GM10266 (cell line): ENCODE data around the gene MIER1.

Experiments
- DNase-seq: peaks from one replicate; pipeline ENCODE4 v3.0.0; 2012; ENCODE audit errors: extremely low spot score
- CTCF ChIP-seq: IDR thresholded peaks from 2 replicates; pipeline ENCODE4 v1.5.1; 2012; ENCODE audit warnings: mild to moderate bottlenecking, low read depth; ENCODE audit not compliant: control insufficient read depth, insufficient read depth; ENCODE audit errors: missing control alignments

The MIER1 gene

DNA sequence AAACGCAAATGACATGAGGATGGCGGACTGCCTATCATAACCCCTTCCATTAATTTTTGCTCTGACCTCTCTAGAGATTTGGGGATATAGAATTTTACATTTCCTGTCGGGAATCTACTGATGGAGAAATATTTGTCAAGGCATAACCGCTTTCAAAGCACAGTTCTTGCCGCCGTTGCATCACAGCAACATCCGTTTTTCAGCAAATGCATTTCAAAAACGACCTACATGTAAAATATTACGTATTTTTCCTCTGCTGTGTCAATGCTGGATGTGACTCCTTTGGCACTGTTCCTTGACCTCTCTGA lies 4.9 kb downstream of the MIER1 start:
- no peak for DNase-seq
- no peak for TF ChIP-seq CTCF

DNA sequence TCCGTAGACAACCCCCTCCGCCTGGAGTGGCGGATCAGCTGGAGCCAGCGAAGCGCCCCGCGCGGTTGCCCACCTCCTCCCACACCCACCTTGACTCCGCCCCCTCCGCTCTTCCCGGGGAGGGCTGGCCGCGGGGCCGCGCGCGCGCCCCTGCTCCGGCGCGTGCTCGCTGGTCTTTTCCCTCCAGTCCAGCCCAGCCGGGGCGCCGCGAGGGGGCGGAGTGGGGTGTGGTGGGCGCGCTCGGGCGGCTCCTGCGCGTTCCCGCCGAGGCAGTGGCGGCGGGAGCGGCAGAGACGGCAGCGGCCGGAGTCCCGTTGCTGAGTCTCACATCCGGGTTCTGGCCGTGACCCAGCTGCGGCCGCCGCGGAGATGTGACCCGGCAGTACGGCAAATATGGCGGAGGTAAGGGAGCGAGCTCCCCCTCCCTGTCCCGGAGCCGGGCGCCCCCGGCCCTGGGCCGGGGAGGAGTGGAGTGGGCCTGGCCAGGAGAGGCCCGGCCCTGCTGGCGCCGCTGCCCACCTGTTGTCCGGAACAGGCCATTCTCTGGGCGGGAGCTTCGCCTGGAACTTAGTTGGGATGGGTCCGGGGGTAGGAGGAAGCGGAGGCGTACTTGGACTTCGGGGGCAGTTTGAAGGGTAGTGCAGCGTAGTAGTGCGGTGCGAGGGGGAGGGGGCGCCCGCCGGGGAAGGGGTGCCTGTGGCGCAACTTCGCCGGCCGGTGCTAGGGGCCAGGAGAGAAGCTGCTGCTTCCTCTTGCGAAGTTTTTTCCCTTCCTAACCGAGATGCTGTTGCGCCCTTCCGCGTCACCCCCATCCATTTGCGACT lies 5.4 kb downstream of the MIER1 start:
- peak; percentile 33 for TF ChIP-seq CTCF
- DNase-seq, result peak; percentile 90

DNA sequence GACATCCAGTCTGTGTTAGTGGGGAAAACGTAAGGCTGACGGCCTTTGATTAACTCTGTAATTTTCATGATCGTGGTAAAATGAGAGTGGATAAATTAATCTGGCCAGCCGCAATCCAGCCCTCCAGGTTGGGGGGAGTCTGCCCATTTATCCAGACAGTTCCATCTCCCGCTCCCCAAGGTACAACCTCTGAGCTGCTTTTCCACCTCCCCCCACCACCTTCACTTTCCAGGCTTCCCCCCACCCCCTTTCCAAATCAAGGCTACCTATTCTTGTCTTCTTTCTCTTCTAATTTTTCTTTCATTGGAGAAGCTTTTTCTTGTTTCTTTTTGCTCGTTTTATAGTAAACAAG lies 6.0 kb downstream of the MIER1 start:
- TF ChIP-seq CTCF, result no peak
- no peak for DNase-seq

GRCh38 chr1:66931590-66931989 lies 6.8 kb downstream of the MIER1 start:
- no peak for TF ChIP-seq CTCF
- no peak for DNase-seq

DNA sequence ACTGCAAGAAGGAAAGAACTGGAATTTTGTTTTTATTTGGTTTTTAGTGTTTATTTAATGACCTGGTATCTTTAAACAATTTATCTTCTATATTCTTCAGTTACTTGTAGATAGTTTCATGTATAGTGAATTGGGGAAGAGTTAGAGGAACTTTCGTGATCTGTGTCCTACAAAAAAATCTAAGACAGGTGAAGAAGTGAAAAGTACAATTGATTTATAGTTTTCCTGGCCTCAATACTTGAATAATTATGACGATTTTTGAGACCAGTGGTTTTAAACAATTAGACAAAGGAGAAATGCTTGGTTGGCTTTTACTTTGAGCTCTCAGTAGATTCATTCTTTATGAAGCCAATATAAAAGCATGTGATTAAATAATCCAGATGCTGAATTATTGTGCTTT lies 7.5 kb downstream of the MIER1 start:
- no peak for TF ChIP-seq CTCF
- no peak for DNase-seq

- no peak for TF ChIP-seq CTCF
- no peak for DNase-seq
Observed at GRCh38 chr1:66933887-66934700, 9.3 kb downstream of the MIER1 start.
